Occipital lobe (tissue), 1 donor: ENCODE results near the gene IFT81. TPM values are rescaled to one million over a fixed set of nuclear protein-coding genes. Genes with fewer than 3 reads are reported as not detected.

Experiments used
- total RNA-seq: library from RNA; depleted of rRNA; stranded (reverse); fragments of >200 nt; gene quantifications from one replicate; pipeline ENCODE4 v1.2.3, GENCODE V29; 2014

The IFT81 gene
- total RNA-seq, 1 donor from 2014 or later: 90.6 TPM

Other genes with a start within 250 kb of the IFT81 start
- 15.6 TPM for gene GLTP, start 243.8 kb upstream of the IFT81 start, total RNA-seq
- gene TCHP, start 224.1 kb upstream of the IFT81 start, total RNA-seq: 6.2 TPM
- gene GIT2, start 128.0 kb upstream of the IFT81 start, total RNA-seq: 27.8 TPM
- 20.6 TPM for gene ANKRD13A, start 124.9 kb upstream of the IFT81 start, total RNA-seq
- 84.5 TPM for gene C12orf76, start 75.8 kb upstream of the IFT81 start, total RNA-seq
- gene ATP2A2, start 156.9 kb downstream of the IFT81 start, total RNA-seq: 161 TPM